MCF 10A (cell line): ENCODE results near the gene PTH1R. TPM values are rescaled to one million over a fixed set of nuclear protein-coding genes. Genes with fewer than 3 reads are reported as not detected.

Experiments
- BruUV-seq: library from RNA; stranded (reverse); fragments of 400-500 nt; replicated peaks from 2 replicates; lab custom pipeline; 2021; lab: Mats Ljungman, UMichigan
- CTCF ChIA-PET: fragments of 300-600 bp; sonication (Branson Sonifier 250); formaldehyde crosslinking; extraction: SDS; loops from one replicate; lab custom pipeline; 2021; ENCODE audit warnings: antibody characterized with exemption, inconsistent platforms; lab: Yijun Ruan, JAX
- POLR2A ChIA-PET: fragments of 300-600, 350-650 bp; sonication (Branson Sonifier 250); formaldehyde crosslinking; extraction: SDS; loops from one replicate; lab custom pipeline; 2020; ENCODE audit warnings: antibody characterized with exemption, inconsistent platforms; lab: Yijun Ruan, JAX
- DNase-seq: peaks from one replicate; pipeline ENCODE4 v3.0.0-alpha.2; 2018; ENCODE audit not compliant: unreplicated experiment
- H3K27ac Mint-ChIP-seq: one replicate; pipeline ENCODE4 v1.8.0; 2022; ENCODE audit warnings: mild to moderate bottlenecking, low read depth, mixed read lengths; ENCODE audit not compliant: unreplicated experiment
- H3K27me3 Mint-ChIP-seq: one replicate; pipeline ENCODE4 v1.8.0; 2022; ENCODE audit warnings: mixed read lengths; ENCODE audit not compliant: insufficient read depth, unreplicated experiment
- H3K36me3 Mint-ChIP-seq: one replicate; pipeline ENCODE4 v1.8.0; 2022; ENCODE audit warnings: mild to moderate bottlenecking, moderate library complexity, mixed read lengths; ENCODE audit not compliant: insufficient read depth, unreplicated experiment
- H3K4me1 Mint-ChIP-seq: one replicate; pipeline ENCODE4 v1.8.0; 2022; ENCODE audit warnings: mixed read lengths; ENCODE audit not compliant: insufficient read depth, unreplicated experiment
- H3K4me3 Mint-ChIP-seq: one replicate; pipeline ENCODE4 v1.8.0; 2022; ENCODE audit warnings: mild to moderate bottlenecking, moderate library complexity, mixed read lengths; ENCODE audit not compliant: unreplicated experiment
- H3K9me3 Mint-ChIP-seq: one replicate; pipeline ENCODE4 v1.8.0; 2022; ENCODE audit warnings: mixed read lengths; ENCODE audit not compliant: unreplicated experiment
- CTCF ChIP-seq: fragments of 200-600 bp; IDR thresholded peaks from one replicate; pipeline ENCODE4 v1.8.0; 2022; ENCODE audit warnings: antibody characterized with exemption, mild to moderate bottlenecking; ENCODE audit not compliant: unreplicated experiment
- intact Hi-C: fragments of 100-400 bp; cut with micrococcal nuclease; formaldehyde crosslinking; loops from 2 replicates; pipeline ENCODE4 v1.14.1; 2022
- total RNA-seq: library from RNA; stranded (reverse); gene quantifications from 2 replicates; pipeline ENCODE4 v1.2.3, GENCODE V29; 2022

PTH1R gene
- total RNA-seq, 1 experiment from 2014 or later, result not detected

- ChIA-PET POLR2A (interaction anchor here (1.1 kb wide), 2 partner anchors 24 to 199 kb away, joined by 3 read pairs; no protein-coding TSS in a partner anchor), CTCF (interaction anchor here (0.6 to 1.8 kb wide), 2 partner anchors 39 to 382 kb away, joined by 4 to 6 read pairs; no protein-coding TSS in a partner anchor)
- no peak for DNase-seq
- H3K4me3 Mint-ChIP-seq, result no peak overlapping the region
- TF ChIP-seq CTCF, result no peak
- no peaks in the 10 kb centered on the region for H3K9me3 Mint-ChIP-seq
- intact Hi-C loops, result no loop called here
- no peaks in the 10 kb centered on the region for H3K36me3 Mint-ChIP-seq
- no peak overlapping the region for H3K27ac Mint-ChIP-seq
- BruUV-seq, result no TSS peak
- H3K27me3 Mint-ChIP-seq, result peaks cover 25% of the 10 kb centered on the region
- no peaks in the 10 kb centered on the region for H3K4me1 Mint-ChIP-seq
These were observed 6.9 kb upstream of the PTH1R start for GRCh38 chr3:46870651-46871050.

GRCh38 chr3:46871222-46871621 is 6.3 kb upstream of the PTH1R start:
- H3K27me3 Mint-ChIP-seq, result peaks cover 25% of the 10 kb centered on the region
- CTCF ChIA-PET, result interaction anchor here (0.6 to 1.8 kb wide), 3 partner anchors 24 to 383 kb away, joined by 3 to 6 read pairs (median 4); no protein-coding TSS in a partner anchor
- POLR2A ChIA-PET, result interaction anchor here (1.1 kb wide), 2 partner anchors 24 to 200 kb away, joined by 3 read pairs; no protein-coding TSS in a partner anchor

GRCh38 chr3:46873521-46873920 is 4.0 kb upstream of the PTH1R start:
- no peaks in the 10 kb centered on the region for H3K36me3 Mint-ChIP-seq
- H3K4me1 Mint-ChIP-seq, result no peaks in the 10 kb centered on the region
- DNase-seq, result no peak
- POLR2A ChIA-PET, result interaction anchor here (0.6 kb wide), 1 partner anchor 71 kb away, joined by 3 read pairs; no protein-coding TSS in a partner anchor
- H3K4me3 Mint-ChIP-seq, result no peak overlapping the region
- peaks cover 25% of the 10 kb centered on the region for H3K27me3 Mint-ChIP-seq
- no TSS peak for BruUV-seq
- TF ChIP-seq CTCF, result no peak
- H3K9me3 Mint-ChIP-seq, result no peaks in the 10 kb centered on the region
- intact Hi-C loops, result no loop called here
- CTCF ChIA-PET, result interaction anchor here (0.6 kb wide), 1 partner anchor 41 kb away, joined by 8 read pairs; no protein-coding TSS in a partner anchor
- H3K27ac Mint-ChIP-seq, result no peak overlapping the region

More at GRCh38 chr3:46871222-46871621, 6.3 kb upstream of the PTH1R start:
- Mint-ChIP-seq H3K4me3 (no peak overlapping the region), H3K4me1 (no peaks in the 10 kb centered on the region), H3K27ac (no peak overlapping the region), H3K36me3 (no peaks in the 10 kb centered on the region), H3K9me3 (no peaks in the 10 kb centered on the region)
- no TSS peak for BruUV-seq
- no peak for TF ChIP-seq CTCF
- DNase-seq, result no peak
- intact Hi-C loops, result no loop called here

- ChIA-PET POLR2A (no interaction called here), CTCF (interaction anchor here (0.8 kb wide), 1 partner anchor 23 kb away, joined by 3 read pairs; no protein-coding TSS in a partner anchor)
- Mint-ChIP-seq H3K27me3 (peaks cover 23% of the 10 kb centered on the region), H3K4me1 (no peaks in the 10 kb centered on the region), H3K27ac (no peak overlapping the region), H3K36me3 (no peaks in the 10 kb centered on the region), H3K4me3 (no peak overlapping the region), H3K9me3 (no peaks in the 10 kb centered on the region)
- intact Hi-C loops, result no loop called here
- no TSS peak for BruUV-seq
- no peak for DNase-seq
- no peak for TF ChIP-seq CTCF
These were observed 3.1 kb upstream of the PTH1R start for GRCh38 chr3:46874430-46874829.
